Stimulated activated CD8-positive, alpha-beta memory T cell treated with anti-CD3 and anti-CD28 coated beads, Interleukin-12 subunit alpha, Interleukin-12 subunit beta, amount 100 ng/mL, for 1 hour (primary cell): Measurements from ENCODE around the gene LSM12.
"Not testable (repeated sequence)": the region's sequence is repeated elsewhere in the genome, so short reads cannot be mapped to it uniquely, and the experiment has no call there.

Experiments
- DNase-seq: peaks from one replicate; pipeline ENCODE4 v3.0.0-alpha.2; 2020; ENCODE audit warnings: low read depth

LSM12 gene

GRCh38 chr17:44006598-44007345, 59.7 kb downstream of the LSM12 start:
- DNase-seq, result peak; percentile 96

- DNase-seq, result no peak
Observed at GRCh38 chr17:44006272-44006597, 60.2 kb downstream of the LSM12 start.

- DNase-seq, result no peak
Observed at GRCh38 chr17:44005527-44006271, 60.8 kb downstream of the LSM12 start.

- DNase-seq, result no peak
Observed at GRCh38 chr17:44004761-44005526, 61.5 kb downstream of the LSM12 start.

GRCh38 chr17:44004077-44004760, 62.3 kb downstream of the LSM12 start, which contains the start of gene NAGS:
Gene NAGS (plus strand): TSS chr17:44004622. CDS start chr17:44004664, 42 bp downstream.
- no peak for DNase-seq

- no peak for DNase-seq
Observed at GRCh38 chr17:44002141-44002848, 64.2 kb downstream of the LSM12 start.

GRCh38 chr17:44001461-44001920, 65.0 kb downstream of the LSM12 start:
- no peak for DNase-seq

GRCh38 chr17:44000871-44001460, 65.5 kb downstream of the LSM12 start:
- no peak for DNase-seq

- no peak for DNase-seq
Observed at GRCh38 chr17:44000141-44000860, 66.2 kb downstream of the LSM12 start.

- no peak for DNase-seq
Observed at GRCh38 chr17:43999024-43999423, 67.4 kb downstream of the LSM12 start.

GRCh38 chr17:43998552-43998951, 67.9 kb downstream of the LSM12 start:
- no peak for DNase-seq

- DNase-seq, result not testable (repeated sequence)
Observed at GRCh38 chr17:43997180-43997579, 69.3 kb downstream of the LSM12 start.

GRCh38 chr17:43995150-43995471, 71.4 kb downstream of the LSM12 start:
- no peak for DNase-seq

GRCh38 chr17:43994272-43995149, 72.0 kb downstream of the LSM12 start:
- DNase-seq, result peak; percentile 55

- no peak for DNase-seq
Observed at GRCh38 chr17:43992641-43993040, 73.8 kb downstream of the LSM12 start.

GRCh38 chr17:43988301-43988700, 78.2 kb downstream of the LSM12 start:
- no peak for DNase-seq

- DNase-seq, result no peak
Observed at GRCh38 chr17:43987131-43988021, 79.1 kb downstream of the LSM12 start.

GRCh38 chr17:43986225-43986981, 80.1 kb downstream of the LSM12 start:
- DNase-seq, result no peak
